Gastroesophageal sphincter (tissue), 4 donors: ENCODE results near the gene CTU1. TPM values are rescaled to one million over a fixed set of nuclear protein-coding genes. Genes with fewer than 3 reads are reported as not detected.
A peak's percentile ranks its signal among the peaks of the same experiment; 100 is the strongest.

Source experiments
- ATAC-seq: fragments of 150-250 bp; one replicate; pipeline ENCODE4 v1.9.1; 2016; ENCODE audit warnings: mild to moderate bottlenecking, moderate library complexity
- H3K27ac ChIP-seq, 4 donors: fragments of 200-600 bp; sonication (generic) in 3 of 4; 1 replicate in 3 of 4; 2 replicates in 1 of 4; pipeline ENCODE4 v1.5.1; 2016 to 2019
- H3K27me3 ChIP-seq: fragments of 200-600 bp; sonication (generic); one replicate; pipeline ENCODE4 v1.5.1; 2019
- H3K36me3 ChIP-seq, 2 donors: fragments of 200-600 bp; sonication (generic); one replicate each; pipeline ENCODE4 v1.5.1; 2019; ENCODE audit warnings: control low read depth in 1 of 2
- H3K4me1 ChIP-seq, 3 donors: fragments of 200-600 bp; sonication (generic); 1 replicate in 2 of 3; 2 replicates in 1 of 3; pipeline ENCODE4 v1.5.1; 2016 to 2019; ENCODE audit warnings: control low read depth in 2 of 3
- H3K4me3 ChIP-seq, 2 donors: fragments of 200-600 bp; sonication (generic); one replicate each; pipeline ENCODE4 v1.5.1; 2019; ENCODE audit warnings: mild to moderate bottlenecking in 1 of 2, moderate library complexity in 1 of 2
- H3K9me3 ChIP-seq, 3 donors: fragments of 200-600 bp; sonication (generic); one replicate each; pipeline ENCODE4 v1.5.1; 2017 to 2019; ENCODE audit warnings: control low read depth in 2 of 3
- EP300 ChIP-seq: sonication (generic); formaldehyde crosslinking; IDR thresholded peaks from one replicate; pipeline ENCODE4 v1.6.1; 2017; ENCODE audit warnings: antibody characterized with exemption, mild to moderate bottlenecking
- POLR2A ChIP-seq, 2 donors: fragments of 450-650 bp; IDR thresholded peaks; one replicate each; pipeline ENCODE4 v1.6.1; 2017; ENCODE audit warnings: antibody characterized with exemption in 2 of 2, mild to moderate bottlenecking in 2 of 2, moderate library complexity in 1 of 2
- POLR2AphosphoS5 ChIP-seq: sonication (generic); formaldehyde crosslinking; IDR thresholded peaks from one replicate; pipeline ENCODE4 v1.6.1; 2017; ENCODE audit warnings: antibody characterized with exemption
- WGBS, 2 donors: methylation state at CpG; one replicate each; pipeline ENCODE4 v1.1.5; 2018; ENCODE audit warnings: low coverage in 1 of 2; 5-methylcytosine and 5-hydroxymethylcytosine counted together
- total RNA-seq, 4 donors: library from RNA; depleted of rRNA; stranded (reverse); fragments of >200 nt; gene quantifications; one replicate each; pipeline ENCODE4 v1.1.0, GENCODE V29; 2016
- TF ChIP-seq, protein P1 (sequence below), 4 experiments: fragments of 200-600 bp in 2 of 4; fragments of 450-650 bp in 2 of 4; sonication (generic) in 1 of 4; IDR thresholded peaks; one replicate each; pipeline ENCODE4 v1.5.1; 2017 to 2019; ENCODE audit warnings: antibody characterized with exemption in 4 of 4, mild to moderate bottlenecking in 2 of 4, moderate library complexity in 2 of 4

The CTU1 gene
- total RNA-seq, 4 donors from 2014 or later, result 9.8 to 12.8 (median 11.4) TPM

DNA sequence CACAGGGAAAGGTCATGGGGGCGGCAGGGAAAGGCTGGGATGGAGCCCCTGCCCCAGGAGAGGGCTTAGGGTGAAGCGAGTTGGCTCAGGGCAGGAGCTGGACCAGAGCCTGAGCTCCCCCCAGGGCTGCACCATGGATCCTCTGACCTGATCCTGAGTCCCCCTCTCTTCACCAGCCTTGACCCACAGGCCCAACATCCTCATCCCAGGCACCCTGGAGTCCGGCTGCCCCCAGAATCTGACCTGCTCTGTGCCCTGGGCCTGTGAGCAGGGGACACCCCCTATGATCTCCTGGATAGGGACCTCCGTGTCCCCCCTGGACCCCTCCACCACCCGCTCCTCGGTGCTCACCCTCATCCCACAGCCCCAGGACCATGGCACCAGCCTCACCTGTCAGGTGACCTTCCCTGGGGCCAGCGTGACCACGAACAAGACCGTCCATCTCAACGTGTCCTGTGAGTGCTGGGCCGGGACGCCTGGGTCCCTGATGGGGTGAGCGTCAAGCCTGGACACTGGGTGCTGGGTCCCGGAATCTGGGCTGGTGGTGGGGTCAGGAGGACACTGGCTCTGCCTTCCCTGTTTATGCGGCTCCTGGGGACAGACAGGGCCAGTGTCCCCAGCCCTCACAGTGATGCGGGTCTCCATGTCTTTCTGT lies 17.3 kb upstream of the CTU1 start:
- ATAC-seq, result no peak
- no peaks in the 10 kb centered on the region for H3K9me3 ChIP-seq
- H3K4me3 ChIP-seq, result peak overlapping the region in 1 of 2 donors; percentile 30
- H3K27ac ChIP-seq, result peak overlapping the region in 3 of 4 donors; percentile 7 to 62 (median 54)
- TF ChIP-seq EP300 (no peak), POLR2AphosphoS5 (no peak)
- WGBS, 2 donors, result 80% methylated on average over 2 of the region's 16 CpGs; no CpG with 5 or more reads in 1 of the 2 donors
- no peaks in the 10 kb centered on the region for H3K36me3 ChIP-seq
- H3K4me1 ChIP-seq, result no peaks in the 10 kb centered on the region
- peaks cover 58% of the 10 kb centered on the region for H3K27me3 ChIP-seq

GRCh38 chr19:51124729-51125128 lies 16.5 kb upstream of the CTU1 start, which contains the start of gene SIGLEC9:
Gene SIGLEC9, plus strand, starts transcription at chr19:51124906. Its CDS starts 69 bp downstream, at chr19:51124975.
- H3K4me3 ChIP-seq, result peak within 1 kb of the TSS in 1 of 2 donors; percentile 30
- 60% methylated on average over 2 of the region's 14 CpGs; no CpG with 5 or more reads in 1 of the 2 donors for WGBS, 2 donors
- peak; percentile 39 for ATAC-seq
- H3K4me1 ChIP-seq, result no peaks in the 10 kb centered on the region
- H3K9me3 ChIP-seq, result no peaks in the 10 kb centered on the region
- H3K36me3 ChIP-seq, result no peaks in the 10 kb centered on the region
- TF ChIP-seq POLR2A (IDR thresholded peaks at IDR 0.05) (peak; percentile 27 to 41), POLR2AphosphoS5 (no peak), EP300 (no peak)
- TF ChIP-seq, protein P1, sequence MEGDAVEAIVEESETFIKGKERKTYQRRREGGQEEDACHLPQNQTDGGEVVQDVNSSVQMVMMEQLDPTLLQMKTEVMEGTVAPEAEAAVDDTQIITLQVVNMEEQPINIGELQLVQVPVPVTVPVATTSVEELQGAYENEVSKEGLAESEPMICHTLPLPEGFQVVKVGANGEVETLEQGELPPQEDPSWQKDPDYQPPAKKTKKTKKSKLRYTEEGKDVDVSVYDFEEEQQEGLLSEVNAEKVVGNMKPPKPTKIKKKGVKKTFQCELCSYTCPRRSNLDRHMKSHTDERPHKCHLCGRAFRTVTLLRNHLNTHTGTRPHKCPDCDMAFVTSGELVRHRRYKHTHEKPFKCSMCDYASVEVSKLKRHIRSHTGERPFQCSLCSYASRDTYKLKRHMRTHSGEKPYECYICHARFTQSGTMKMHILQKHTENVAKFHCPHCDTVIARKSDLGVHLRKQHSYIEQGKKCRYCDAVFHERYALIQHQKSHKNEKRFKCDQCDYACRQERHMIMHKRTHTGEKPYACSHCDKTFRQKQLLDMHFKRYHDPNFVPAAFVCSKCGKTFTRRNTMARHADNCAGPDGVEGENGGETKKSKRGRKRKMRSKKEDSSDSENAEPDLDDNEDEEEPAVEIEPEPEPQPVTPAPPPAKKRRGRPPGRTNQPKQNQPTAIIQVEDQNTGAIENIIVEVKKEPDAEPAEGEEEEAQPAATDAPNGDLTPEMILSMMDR (IDR thresholded peaks at IDR 0.05), result no peak
- H3K27me3 ChIP-seq, result peaks cover 50% of the 10 kb centered on the region
- H3K27ac ChIP-seq, result peak within 1 kb of the TSS in 3 of 4 donors; percentile 7 to 62 (median 54)

- 83% methylated on average over 2 of the region's 9 CpGs; no CpG with 5 or more reads in 1 of the 2 donors for WGBS, 2 donors
- H3K4me3 ChIP-seq, result no peak overlapping the region
- peaks cover 47% of the 10 kb centered on the region for H3K27me3 ChIP-seq
Measured at GRCh38 chr19:51124216-51124615, 16.0 kb upstream of the CTU1 start.

GRCh38 chr19:51123802-51124201 lies 15.6 kb upstream of the CTU1 start:
- Histone ChIP-seq H3K36me3 (no peaks in the 10 kb centered on the region), H3K27ac (peak overlapping the region in 2 of 4 donors; percentile 29 to 62), H3K4me1 (no peaks in the 10 kb centered on the region), H3K27me3 (peaks cover 47% of the 10 kb centered on the region), H3K9me3 (no peaks in the 10 kb centered on the region), H3K4me3 (no peak overlapping the region)
- TF ChIP-seq EP300 (no peak), POLR2A (IDR thresholded peaks at IDR 0.05) (no peak), POLR2AphosphoS5 (no peak)
- TF ChIP-seq, protein P1 (IDR thresholded peaks at IDR 0.05), result no peak
- WGBS, 2 donors, result 55 to 62% methylated on average over 2 to 5 of the region's 9 CpGs
- ATAC-seq, result no peak

More at GRCh38 chr19:51124216-51124615, 16.0 kb upstream of the CTU1 start:
- Histone ChIP-seq H3K9me3 (no peaks in the 10 kb centered on the region), H3K4me1 (no peaks in the 10 kb centered on the region), H3K36me3 (no peaks in the 10 kb centered on the region), H3K27ac (peak overlapping the region in 2 of 4 donors; percentile 29 to 62)
- no peak for TF ChIP-seq EP300
- TF ChIP-seq POLR2A (IDR thresholded peaks at IDR 0.05), result no peak
- TF ChIP-seq POLR2AphosphoS5, result no peak
- ATAC-seq, result no peak

- Histone ChIP-seq H3K27ac (peak overlapping the region in 1 of 4 donors; percentile 52), H3K4me3 (no peak overlapping the region), H3K4me1 (no peaks in the 10 kb centered on the region), H3K36me3 (no peaks in the 10 kb centered on the region), H3K9me3 (no peaks in the 10 kb centered on the region), H3K27me3 (peaks cover 47% of the 10 kb centered on the region)
- 66 to 83% methylated on average over 3 to 6 of the region's 6 CpGs for WGBS, 2 donors
- TF ChIP-seq EP300 (no peak), POLR2A (IDR thresholded peaks at IDR 0.05) (no peak), POLR2AphosphoS5 (no peak)
- TF ChIP-seq, protein P1 (IDR thresholded peaks at IDR 0.05), result no peak
- no peak for ATAC-seq
Measured at GRCh38 chr19:51123381-51123800, 15.2 kb upstream of the CTU1 start.
